GM12875 (cell line): ENCODE results near the gene HRH3.

Experiments
- H3K4me3 ChIP-seq: one replicate; pipeline ENCODE4 v1.5.1; 2011; ENCODE audit warnings: low read depth, low read length, control low read depth
- CTCF ChIP-seq: IDR thresholded peaks from 2 replicates; pipeline ENCODE4 v1.5.1; 2011; ENCODE audit warnings: low read depth, mild to moderate bottlenecking, control low read depth, inconsistent platforms, low read length, moderate library complexity, borderline replicate concordance; ENCODE audit not compliant: insufficient read depth

The HRH3 gene

DNA sequence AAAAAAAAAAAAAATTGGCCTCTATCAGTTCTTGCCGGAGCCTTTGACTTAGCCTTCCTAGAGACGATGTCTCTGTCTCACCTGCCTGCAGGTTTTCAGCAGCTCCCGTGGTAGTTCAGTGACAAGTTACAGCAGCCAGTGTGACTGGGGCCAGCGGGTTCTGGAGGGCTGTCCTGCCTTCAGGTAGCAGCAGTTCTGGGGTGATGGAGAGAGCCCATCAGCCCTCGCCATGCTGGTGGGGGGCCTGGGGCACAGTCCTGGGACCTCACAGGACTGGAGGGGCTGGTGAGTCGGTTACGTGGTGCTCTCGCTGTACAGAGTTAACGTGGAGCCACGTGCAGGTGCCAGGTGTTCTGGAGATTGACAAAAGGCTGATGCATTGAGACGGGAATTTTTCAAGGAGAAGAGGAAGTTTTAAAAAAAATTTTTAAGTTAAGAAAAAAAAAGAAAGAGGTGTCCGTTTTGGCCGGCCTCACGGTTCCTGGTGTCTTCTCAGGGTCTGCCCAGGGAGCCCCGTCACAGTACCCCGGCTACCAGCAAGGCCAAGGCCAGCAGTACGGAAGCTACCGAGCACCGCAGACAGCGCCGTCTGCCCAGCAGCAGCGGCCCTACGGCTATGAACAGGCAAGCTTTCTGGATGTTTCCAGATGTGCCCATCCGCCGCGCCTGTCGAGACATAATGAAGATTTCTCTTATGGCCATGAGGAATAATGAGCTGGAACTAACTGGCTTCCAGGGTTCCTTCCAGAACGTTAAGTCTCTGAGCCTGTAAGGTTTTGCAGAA lies 45.9 kb downstream of the HRH3 start:
- no peak for TF ChIP-seq CTCF
- H3K4me3 ChIP-seq: no peak overlapping the region

GRCh38 chr20:62172666-62173065 lies 47.4 kb downstream of the HRH3 start:
- no peak overlapping the region for H3K4me3 ChIP-seq
- TF ChIP-seq CTCF: no peak

GRCh38 chr20:62171245-62171644 lies 48.8 kb downstream of the HRH3 start:
- no peak for TF ChIP-seq CTCF
- H3K4me3 ChIP-seq: no peak overlapping the region

DNA sequence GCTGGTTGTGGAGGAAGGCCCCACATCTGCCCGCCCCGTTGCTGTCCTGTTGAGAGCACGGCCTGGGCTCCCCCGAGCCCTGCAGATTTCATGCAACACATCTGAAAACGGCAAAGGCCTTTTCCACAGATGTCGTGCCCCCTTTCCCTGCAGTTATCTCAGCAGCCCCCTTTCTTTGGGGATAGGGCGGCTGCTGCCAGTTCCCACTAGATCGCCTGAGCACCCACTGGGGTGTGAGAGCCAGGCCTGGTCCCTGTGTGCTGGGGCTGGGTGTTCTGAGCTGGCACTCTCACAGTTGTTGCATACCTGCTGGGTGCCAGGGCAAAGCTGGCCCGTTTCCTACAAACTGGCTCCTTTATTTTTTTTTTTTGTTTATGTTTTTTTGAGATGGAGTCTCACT lies 49.5 kb downstream of the HRH3 start:
- no peak for TF ChIP-seq CTCF
- H3K4me3 ChIP-seq: no peak overlapping the region

DNA sequence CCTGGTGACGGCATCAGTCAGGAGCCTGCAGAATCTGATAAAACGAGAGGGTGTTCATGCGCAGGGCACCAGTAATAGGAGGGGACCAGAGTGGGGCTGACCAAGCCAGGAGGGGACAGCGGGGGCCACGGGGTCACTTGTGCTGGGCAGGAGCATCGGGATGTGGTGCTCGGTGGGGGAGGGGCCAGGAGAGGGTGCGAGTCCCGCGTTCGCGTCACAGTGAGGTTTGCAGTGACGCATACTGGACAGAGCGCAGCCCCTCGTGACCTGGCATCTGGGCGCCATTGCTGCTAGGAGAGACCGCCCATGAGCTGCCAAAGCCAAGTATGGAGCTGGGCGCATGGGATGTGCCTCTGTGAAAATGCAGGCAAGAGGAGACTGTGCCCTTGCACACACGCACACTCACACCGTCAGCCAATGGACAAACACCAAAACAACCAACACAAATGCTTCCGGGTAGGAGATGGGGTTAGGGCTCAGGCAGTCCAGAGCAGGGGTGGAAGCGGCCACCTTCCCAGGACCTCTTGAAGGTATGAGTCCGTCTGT lies 51.1 kb downstream of the HRH3 start:
- TF ChIP-seq CTCF: no peak
- no peak overlapping the region for H3K4me3 ChIP-seq

DNA sequence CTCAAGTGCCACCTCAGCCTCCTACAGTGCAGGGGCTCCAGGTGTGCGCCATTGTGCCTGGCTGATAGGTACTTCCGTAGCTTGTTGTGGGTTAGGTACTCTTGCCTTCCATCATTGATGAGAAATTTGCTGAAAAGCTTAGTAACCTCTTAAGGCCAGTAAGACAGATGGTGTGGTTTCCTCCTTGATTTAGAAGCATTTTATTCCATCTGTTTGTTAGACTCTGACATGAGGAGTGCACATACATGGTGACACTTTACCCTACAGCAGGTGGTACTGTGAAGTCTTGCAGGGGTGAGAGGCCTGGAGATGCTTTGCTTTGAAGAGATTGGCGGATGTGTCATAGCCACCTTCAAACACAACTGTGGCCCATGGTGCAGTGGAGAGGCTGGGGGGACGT lies 52.0 kb downstream of the HRH3 start:
- TF ChIP-seq CTCF: no peak
- H3K4me3 ChIP-seq: no peak overlapping the region

GRCh38 chr20:62167474-62167873 lies 52.6 kb downstream of the HRH3 start:
- no peak for TF ChIP-seq CTCF
- no peak overlapping the region for H3K4me3 ChIP-seq
